Skeletal muscle tissue (tissue), 4 donors: ENCODE data around the gene PITX2. TPM values are rescaled to one million over a fixed set of nuclear protein-coding genes. Genes with fewer than 3 reads are reported as not detected.

ENCODE experiments used
- H3K27ac ChIP-seq: one replicate; pipeline ENCODE4 v1.7.0; 2013; ENCODE audit warnings: mild to moderate bottlenecking, low read depth, low read length, inconsistent platforms
- H3K27me3 ChIP-seq, 3 donors: one replicate each; pipeline ENCODE4 v1.7.0; 2013; ENCODE audit warnings: low read length in 3 of 3; ENCODE audit not compliant: control insufficient read depth in 3 of 3, insufficient read depth in 3 of 3
- H3K36me3 ChIP-seq, 3 donors: one replicate each; pipeline ENCODE4 v1.7.0; 2013; ENCODE audit warnings: low read length in 3 of 3; ENCODE audit not compliant: control insufficient read depth in 3 of 3, insufficient read depth in 3 of 3
- H3K4me1 ChIP-seq, 3 donors: one replicate each; pipeline ENCODE4 v1.7.0; 2013; ENCODE audit warnings: low read length in 3 of 3, mild to moderate bottlenecking in 3 of 3; ENCODE audit not compliant: control insufficient read depth in 3 of 3, insufficient read depth in 3 of 3
- H3K4me3 ChIP-seq, 3 donors: one replicate each; pipeline ENCODE4 v1.7.0; 2013; ENCODE audit warnings: low read length in 3 of 3
- H3K9ac ChIP-seq, 3 donors: one replicate each; pipeline ENCODE4 v1.7.0; 2013; ENCODE audit warnings: low read length in 3 of 3, mild to moderate bottlenecking in 3 of 3, moderate library complexity in 2 of 3, low read depth in 1 of 3
- H3K9me3 ChIP-seq, 3 donors: one replicate each; pipeline ENCODE4 v1.7.0; 2013; ENCODE audit warnings: low read length in 3 of 3; ENCODE audit not compliant: control insufficient read depth in 3 of 3
- total RNA-seq: library from RNA; depleted of rRNA; stranded (reverse); fragments of >200 nt; gene quantifications from one replicate; pipeline ENCODE4 v1.2.3, GENCODE V29; 2014
- donor health status: Osteomylitis.

PITX2 gene
- total RNA-seq, 1 donor from 2014 or later = 16.2 TPM

- H3K27me3 ChIP-seq = no peaks in the 10 kb centered on the region
- H3K4me3 ChIP-seq = no peak overlapping the region
- no peak overlapping the region for H3K27ac ChIP-seq
- H3K36me3 ChIP-seq = no peaks in the 10 kb centered on the region
- H3K9me3 ChIP-seq = no peaks in the 10 kb centered on the region
- H3K9ac ChIP-seq = no peak overlapping the region
- no peaks in the 10 kb centered on the region for H3K4me1 ChIP-seq
Measured at GRCh38 chr4:110654254-110654635, 31.4 kb upstream of the PITX2 start.

- no peaks in the 10 kb centered on the region for H3K27me3 ChIP-seq
- no peaks in the 10 kb centered on the region for H3K9me3 ChIP-seq
- H3K36me3 ChIP-seq = no peaks in the 10 kb centered on the region
- no peaks in the 10 kb centered on the region for H3K4me1 ChIP-seq
- H3K9ac ChIP-seq = no peak overlapping the region
- no peak overlapping the region for H3K27ac ChIP-seq
- no peak overlapping the region for H3K4me3 ChIP-seq
Measured at GRCh38 chr4:110653321-110654253, 30.7 kb upstream of the PITX2 start.

- no peak overlapping the region for H3K9ac ChIP-seq
- H3K36me3 ChIP-seq = no peaks in the 10 kb centered on the region
- H3K27ac ChIP-seq = no peak overlapping the region
- no peak overlapping the region for H3K4me3 ChIP-seq
- H3K27me3 ChIP-seq = peaks cover 0 to 18% (median 0%) of the 10 kb centered on the region in 3 donors
- H3K4me1 ChIP-seq = peaks cover 0 to 2% (median 0%) of the 10 kb centered on the region in 3 donors
- H3K9me3 ChIP-seq = no peaks in the 10 kb centered on the region
Measured at GRCh38 chr4:110644008-110644407, 21.1 kb upstream of the PITX2 start.

GRCh38 chr4:110643096-110643495 lies 20.2 kb upstream of the PITX2 start:
- no peak overlapping the region for H3K9ac ChIP-seq
- no peaks in the 10 kb centered on the region for H3K9me3 ChIP-seq
- peaks cover 0 to 24% (median 3%) of the 10 kb centered on the region in 3 donors for H3K27me3 ChIP-seq
- no peaks in the 10 kb centered on the region for H3K36me3 ChIP-seq
- H3K27ac ChIP-seq = no peak overlapping the region
- H3K4me1 ChIP-seq = peaks cover 0 to 2% (median 0%) of the 10 kb centered on the region in 3 donors
- H3K4me3 ChIP-seq = no peak overlapping the region

GRCh38 chr4:110641218-110641617 lies 18.3 kb upstream of the PITX2 start:
- peak overlapping the region in 1 of 3 donors; percentile 71 for H3K4me3 ChIP-seq
- peak overlapping the region in 1 of 3 donors; percentile 98 for H3K9ac ChIP-seq
- H3K27me3 ChIP-seq = peaks cover 7 to 42% (median 10%) of the 10 kb centered on the region in 3 donors
- peaks cover 0 to 11% (median 6%) of the 10 kb centered on the region in 3 donors for H3K4me1 ChIP-seq
- H3K27ac ChIP-seq = no peak overlapping the region
- no peaks in the 10 kb centered on the region for H3K36me3 ChIP-seq
- H3K9me3 ChIP-seq = no peaks in the 10 kb centered on the region

- Histone ChIP-seq H3K9ac (peak overlapping the region in 1 of 3 donors; percentile 98), H3K9me3 (no peaks in the 10 kb centered on the region), H3K4me3 (peak overlapping the region in 1 of 3 donors; percentile 71), H3K36me3 (no peaks in the 10 kb centered on the region), H3K27ac (peak overlapping the region; percentile 78), H3K4me1 (peaks cover 0 to 11% (median 6%) of the 10 kb centered on the region in 3 donors), H3K27me3 (peaks cover 9 to 44% (median 11%) of the 10 kb centered on the region in 3 donors)
Measured at GRCh38 chr4:110640576-110640975, 17.7 kb upstream of the PITX2 start.

GRCh38 chr4:110639207-110640090 lies 16.6 kb upstream of the PITX2 start:
- H3K4me3 ChIP-seq = peak overlapping the region in 1 of 3 donors; percentile 71
- peaks cover 0 to 2% (median 0%) of the 10 kb centered on the region in 3 donors for H3K9me3 ChIP-seq
- H3K36me3 ChIP-seq = no peaks in the 10 kb centered on the region
- peaks cover 0 to 11% (median 6%) of the 10 kb centered on the region in 3 donors for H3K4me1 ChIP-seq
- peak overlapping the region; percentile 6 to 98 (median 66) for H3K9ac ChIP-seq
- peak overlapping the region; percentile 78 for H3K27ac ChIP-seq
- H3K27me3 ChIP-seq = peaks cover 11 to 45% (median 14%) of the 10 kb centered on the region in 3 donors

GRCh38 chr4:110638089-110638746 lies 15.3 kb upstream of the PITX2 start:
- Histone ChIP-seq H3K9ac (peak overlapping the region in 2 of 3 donors; percentile 65 to 98), H3K4me3 (peak overlapping the region; percentile 73 to 87 (median 77)), H3K9me3 (peaks cover 0 to 2% (median 0%) of the 10 kb centered on the region in 3 donors), H3K27ac (peak overlapping the region; percentile 78), H3K36me3 (no peaks in the 10 kb centered on the region), H3K27me3 (peaks cover 13 to 55% (median 17%) of the 10 kb centered on the region in 3 donors), H3K4me1 (peaks cover 0 to 12% (median 6%) of the 10 kb centered on the region in 3 donors)

- H3K27ac ChIP-seq = peak overlapping the region; percentile 78
- H3K4me1 ChIP-seq = peaks cover 0 to 19% (median 10%) of the 10 kb centered on the region in 3 donors
- H3K4me3 ChIP-seq = peak overlapping the region; percentile 73 to 87 (median 77)
- H3K27me3 ChIP-seq = peaks cover 17 to 62% (median 19%) of the 10 kb centered on the region in 3 donors
- H3K9ac ChIP-seq = peak overlapping the region; percentile 86 to 98 (median 86)
- H3K9me3 ChIP-seq = peaks cover 0 to 2% (median 0%) of the 10 kb centered on the region in 3 donors
- no peaks in the 10 kb centered on the region for H3K36me3 ChIP-seq
Measured at GRCh38 chr4:110637408-110638088, 14.7 kb upstream of the PITX2 start.
